ENCODE data around the gene KLC4. TPM values are rescaled to one million over a fixed set of nuclear protein-coding genes. Genes with fewer than 3 reads are reported as not detected.

KLC4 gene
- total RNA-seq, 1 experiment from 2014 or later: 50.7 TPM

DNA sequence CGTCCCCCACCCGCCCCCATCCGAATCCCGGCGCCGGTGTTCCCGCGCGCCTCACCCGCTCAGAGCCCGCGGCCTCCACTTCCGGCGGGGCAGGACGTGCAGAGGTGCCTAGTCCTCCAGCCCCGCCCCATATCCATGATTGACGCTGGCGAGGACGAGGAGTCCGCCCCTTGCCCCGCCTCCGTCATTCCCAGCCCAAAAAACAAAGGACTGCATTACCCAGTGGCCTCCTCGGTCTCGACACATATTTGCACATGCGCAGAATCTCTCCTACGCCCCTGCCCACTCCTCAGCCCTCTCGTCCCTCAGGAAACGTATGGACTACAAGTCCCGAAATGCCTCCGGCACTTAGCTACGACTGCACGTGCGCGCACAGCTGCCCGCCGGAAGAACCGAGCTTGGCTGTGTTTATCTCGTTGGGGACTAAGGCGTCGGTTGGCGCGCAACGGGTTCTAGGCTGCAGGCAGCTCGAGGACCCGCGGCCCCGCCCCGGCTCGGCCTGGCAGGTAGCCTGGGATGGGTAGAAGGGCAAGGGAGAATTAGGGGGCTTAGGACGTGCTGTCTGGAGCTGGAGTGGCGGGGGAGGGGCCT lies 45.5 kb upstream of the KLC4 start, which contains the start of the genes KLHDC3 and MEA1:
TSS of gene KLHDC3 (plus strand) at position 407 of the 591 bp plus-strand sequence. CDS start 2,944 bp downstream, outside the sequence.
TSS of gene MEA1 (minus strand) at position 104 of the 591 bp plus-strand sequence. CDS start 133 bp downstream, outside the sequence.
- Mint-ChIP-seq H3K27me3 (ENCODE audit: unreplicated experiment) (no peaks in the 10 kb centered on the region), H3K36me3 (ENCODE audit: insufficient read depth, unreplicated experiment) (peaks cover 37% of the 10 kb centered on the region)

GRCh38 chr6:43014434-43014909 lies 45.0 kb upstream of the KLC4 start:
- H3K27me3 Mint-ChIP-seq (ENCODE audit: unreplicated experiment): no peaks in the 10 kb centered on the region
- peaks cover 28% of the 10 kb centered on the region for H3K4me1 Mint-ChIP-seq (ENCODE audit: low read depth, unreplicated experiment)
- H3K27ac Mint-ChIP-seq (ENCODE audit: unreplicated experiment): peak overlapping the region; percentile 85
- H3K36me3 Mint-ChIP-seq (ENCODE audit: insufficient read depth, unreplicated experiment): peaks cover 39% of the 10 kb centered on the region
- CTCF ChIA-PET: interaction anchor here (0.6 to 2.8 kb wide), 11 partner anchors 12 to 294 kb away, joined by 3 to 15 read pairs (median 4); partner anchors contain the start of genes CNPY3, CRIP3, CUL7 and KLC4
- BruUV-seq (replicated peaks): no TSS peak
- no peak for DNase-seq
- intact Hi-C loops (cut with micrococcal nuclease; ENCODE audit: unreplicated experiment): no loop called here
- H3K4me3 Mint-ChIP-seq (ENCODE audit: low read depth, unreplicated experiment): peak overlapping the region; percentile 97
- H3K9me3 Mint-ChIP-seq (ENCODE audit: low read depth, unreplicated experiment): no peaks in the 10 kb centered on the region
- TF ChIP-seq, protein P1, sequence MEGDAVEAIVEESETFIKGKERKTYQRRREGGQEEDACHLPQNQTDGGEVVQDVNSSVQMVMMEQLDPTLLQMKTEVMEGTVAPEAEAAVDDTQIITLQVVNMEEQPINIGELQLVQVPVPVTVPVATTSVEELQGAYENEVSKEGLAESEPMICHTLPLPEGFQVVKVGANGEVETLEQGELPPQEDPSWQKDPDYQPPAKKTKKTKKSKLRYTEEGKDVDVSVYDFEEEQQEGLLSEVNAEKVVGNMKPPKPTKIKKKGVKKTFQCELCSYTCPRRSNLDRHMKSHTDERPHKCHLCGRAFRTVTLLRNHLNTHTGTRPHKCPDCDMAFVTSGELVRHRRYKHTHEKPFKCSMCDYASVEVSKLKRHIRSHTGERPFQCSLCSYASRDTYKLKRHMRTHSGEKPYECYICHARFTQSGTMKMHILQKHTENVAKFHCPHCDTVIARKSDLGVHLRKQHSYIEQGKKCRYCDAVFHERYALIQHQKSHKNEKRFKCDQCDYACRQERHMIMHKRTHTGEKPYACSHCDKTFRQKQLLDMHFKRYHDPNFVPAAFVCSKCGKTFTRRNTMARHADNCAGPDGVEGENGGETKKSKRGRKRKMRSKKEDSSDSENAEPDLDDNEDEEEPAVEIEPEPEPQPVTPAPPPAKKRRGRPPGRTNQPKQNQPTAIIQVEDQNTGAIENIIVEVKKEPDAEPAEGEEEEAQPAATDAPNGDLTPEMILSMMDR (IDR thresholded peaks at IDR 0.05; ENCODE audit: unreplicated experiment): no peak

More for the DNA sequence above, 45.5 kb upstream of the KLC4 start, which contains the start of the genes KLHDC3 and MEA1:
- H3K9me3 Mint-ChIP-seq (ENCODE audit: low read depth, unreplicated experiment): no peaks in the 10 kb centered on the region
- TF ChIP-seq, protein P1 (IDR thresholded peaks at IDR 0.05; ENCODE audit: unreplicated experiment): no peak
- H3K4me1 Mint-ChIP-seq (ENCODE audit: low read depth, unreplicated experiment): peaks cover 28% of the 10 kb centered on the region
- H3K27ac Mint-ChIP-seq (ENCODE audit: unreplicated experiment): peak within 1 kb of the TSS; percentile 85
- H3K4me3 Mint-ChIP-seq (ENCODE audit: low read depth, unreplicated experiment): peak within 1 kb of the TSS; percentile 97
- peak; percentile 100 for DNase-seq
- BruUV-seq (replicated peaks): no TSS peak
- CTCF ChIA-PET: interaction anchor here (0.6 to 2.8 kb wide), 12 partner anchors 11 to 295 kb away, joined by 3 to 15 read pairs (median 4); partner anchors contain the start of genes CNPY3, CRIP3, CUL7 and KLC4
- intact Hi-C loops (cut with micrococcal nuclease; ENCODE audit: unreplicated experiment): loop anchor here (2.0 kb wide), 1 partner anchor 17 kb away; no protein-coding TSS in a partner anchor

GRCh38 chr6:43016176-43016942 lies 43.1 kb upstream of the KLC4 start:
- intact Hi-C loops (cut with micrococcal nuclease; ENCODE audit: unreplicated experiment): no loop called here
- TF ChIP-seq, protein P1 (IDR thresholded peaks at IDR 0.05; ENCODE audit: unreplicated experiment): no peak
- Mint-ChIP-seq H3K27ac (ENCODE audit: unreplicated experiment) (no peak overlapping the region), H3K27me3 (ENCODE audit: unreplicated experiment) (no peaks in the 10 kb centered on the region), H3K36me3 (ENCODE audit: insufficient read depth, unreplicated experiment) (peaks cover 49% of the 10 kb centered on the region), H3K9me3 (ENCODE audit: low read depth, unreplicated experiment) (no peaks in the 10 kb centered on the region), H3K4me1 (ENCODE audit: low read depth, unreplicated experiment) (peaks cover 28% of the 10 kb centered on the region), H3K4me3 (ENCODE audit: low read depth, unreplicated experiment) (peak overlapping the region; percentile 10)
- no TSS peak for BruUV-seq (replicated peaks)
- CTCF ChIA-PET: interaction anchor here (0.6 kb wide), 2 partner anchors 66 to 271 kb away, joined by 4 read pairs; partner anchors contain the start of gene TBCC
- no peak for DNase-seq

DNA sequence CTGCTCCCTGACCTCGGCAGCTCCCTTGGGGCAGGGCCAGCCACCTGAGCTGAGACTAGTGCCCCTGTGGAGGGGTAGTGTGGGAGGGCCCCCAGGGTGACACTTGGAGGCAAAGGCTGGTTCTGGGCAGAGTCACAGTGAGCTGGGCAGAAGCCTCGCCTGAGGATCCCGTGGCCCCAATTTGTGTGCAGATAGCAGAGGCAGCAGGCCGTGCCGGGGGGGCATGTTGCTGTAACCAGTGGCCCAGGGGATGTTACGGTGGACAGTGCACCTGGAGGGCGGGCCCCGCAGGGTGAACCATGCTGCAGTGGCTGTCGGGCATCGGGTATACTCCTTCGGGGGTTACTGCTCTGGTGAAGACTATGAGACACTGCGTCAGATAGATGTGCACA lies 42.5 kb upstream of the KLC4 start:
- Mint-ChIP-seq H3K4me1 (ENCODE audit: low read depth, unreplicated experiment) (peaks cover 25% of the 10 kb centered on the region), H3K36me3 (ENCODE audit: insufficient read depth, unreplicated experiment) (peaks cover 49% of the 10 kb centered on the region), H3K9me3 (ENCODE audit: low read depth, unreplicated experiment) (no peaks in the 10 kb centered on the region), H3K27ac (ENCODE audit: unreplicated experiment) (no peak overlapping the region), H3K4me3 (ENCODE audit: low read depth, unreplicated experiment) (no peak overlapping the region), H3K27me3 (ENCODE audit: unreplicated experiment) (no peaks in the 10 kb centered on the region)
- CTCF ChIA-PET: interaction anchor here (0.6 kb wide), 1 partner anchor 66 kb away, joined by 4 read pairs; no protein-coding TSS in a partner anchor
- intact Hi-C loops (cut with micrococcal nuclease; ENCODE audit: unreplicated experiment): no loop called here
- no peak for DNase-seq
- no TSS peak for BruUV-seq (replicated peaks)
- TF ChIP-seq, protein P1 (IDR thresholded peaks at IDR 0.05; ENCODE audit: unreplicated experiment): no peak

Data from Calu3 (cell line).